ENCODE data around the gene L1TD1. TPM values are rescaled to one million over a fixed set of nuclear protein-coding genes. Genes with fewer than 3 reads are reported as not detected.

The L1TD1 gene, protein sequence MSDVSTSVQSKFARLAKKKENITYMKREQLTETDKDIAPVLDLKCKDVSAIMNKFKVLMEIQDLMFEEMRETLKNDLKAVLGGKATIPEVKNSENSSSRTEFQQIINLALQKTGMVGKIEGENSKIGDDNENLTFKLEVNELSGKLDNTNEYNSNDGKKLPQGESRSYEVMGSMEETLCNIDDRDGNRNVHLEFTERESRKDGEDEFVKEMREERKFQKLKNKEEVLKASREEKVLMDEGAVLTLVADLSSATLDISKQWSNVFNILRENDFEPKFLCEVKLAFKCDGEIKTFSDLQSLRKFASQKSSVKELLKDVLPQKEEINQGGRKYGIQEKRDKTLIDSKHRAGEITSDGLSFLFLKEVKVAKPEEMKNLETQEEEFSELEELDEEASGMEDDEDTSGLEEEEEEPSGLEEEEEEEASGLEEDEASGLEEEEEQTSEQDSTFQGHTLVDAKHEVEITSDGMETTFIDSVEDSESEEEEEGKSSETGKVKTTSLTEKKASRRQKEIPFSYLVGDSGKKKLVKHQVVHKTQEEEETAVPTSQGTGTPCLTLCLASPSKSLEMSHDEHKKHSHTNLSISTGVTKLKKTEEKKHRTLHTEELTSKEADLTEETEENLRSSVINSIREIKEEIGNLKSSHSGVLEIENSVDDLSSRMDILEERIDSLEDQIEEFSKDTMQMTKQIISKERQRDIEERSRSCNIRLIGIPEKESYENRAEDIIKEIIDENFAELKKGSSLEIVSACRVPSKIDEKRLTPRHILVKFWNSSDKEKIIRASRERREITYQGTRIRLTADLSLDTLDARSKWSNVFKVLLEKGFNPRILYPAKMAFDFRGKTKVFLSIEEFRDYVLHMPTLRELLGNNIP
- total RNA-seq (2014; rRNA removed; shearing (Covaris generic)): 280 and 283 TPM in 2 replicates
- 509 and 628 TPM in 2 replicates for polyA plus RNA-seq (2016; fragmentation: Nextera tagmentation; extraction: Ambion mirVana)
- long read RNA-seq, transcript L1TD1-201 (4 exons, 3,849 nt): major isoform, 40 of 450 reads
- long read RNA-seq, partial matches to known transcripts: 340 of 450 reads
- long read RNA-seq, other reads (novel, unspliced or antisense): 70 of 450 reads

DNA sequence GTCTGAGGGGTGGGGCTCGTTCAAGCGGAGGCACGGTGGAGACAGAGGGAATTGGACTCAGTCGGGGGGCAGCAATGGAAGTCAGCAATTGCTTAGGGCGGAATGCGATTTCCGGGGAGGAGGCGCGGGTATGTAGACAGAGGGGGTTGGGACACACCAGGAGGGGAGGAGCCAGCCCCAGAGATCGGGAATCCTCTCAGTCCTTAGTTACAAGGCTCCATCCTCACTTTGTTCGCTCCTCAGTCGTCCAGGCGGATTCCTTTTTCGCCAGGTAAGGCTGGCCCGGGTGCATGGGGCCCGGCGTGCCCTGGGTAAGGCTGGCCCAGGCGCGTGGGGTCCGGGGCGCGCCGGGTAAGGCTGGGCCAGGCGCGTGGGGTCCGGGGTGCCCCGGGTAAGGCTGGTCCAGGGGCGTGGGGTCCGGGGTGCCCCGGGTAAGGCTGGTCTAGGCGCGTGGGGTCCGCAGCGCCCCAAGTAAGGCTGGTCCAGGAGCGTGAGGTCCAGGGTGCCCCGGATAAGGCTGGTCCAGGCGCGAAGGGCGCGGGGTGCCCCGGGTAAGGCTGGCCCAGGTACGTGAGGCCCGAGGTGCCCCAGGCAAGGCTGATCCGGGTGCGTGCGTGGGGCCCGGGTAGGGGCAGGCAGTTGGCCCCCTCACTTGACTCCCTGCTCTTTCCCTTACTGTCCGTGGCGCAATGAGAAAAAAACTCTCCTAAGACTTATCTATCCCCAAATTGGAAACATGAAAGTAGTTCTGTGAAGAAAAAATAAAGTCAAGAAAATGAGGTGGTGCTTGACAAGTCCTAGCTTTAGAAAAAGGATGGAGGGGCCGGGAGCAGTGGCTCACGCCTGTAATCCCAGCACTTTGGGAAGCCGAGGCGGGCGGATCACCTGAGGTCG, at the start of gene L1TD1:
Gene L1TD1 (plus strand): TSS at position 199 of the 894 bp plus-strand sequence. CDS start 11,780 bp downstream, outside the sequence.
- peak; percentile 80 for ATAC-seq
- H3K4me3 Mint-ChIP-seq: peak within 1 kb of the TSS; percentile 96
- H3K27ac Mint-ChIP-seq: peak within 1 kb of the TSS; percentile 98
- peaks cover 11% of the 10 kb centered on the region for H4K20me1 ChIP-seq (replicated peaks; ENCODE audit: insufficient read depth)
- peaks cover 28% of the 10 kb centered on the region for H3F3A ChIP-seq (replicated peaks; ENCODE audit: low read depth)
- peak within 1 kb of the TSS; percentile 78 for H3K4me3 ChIP-seq
- peaks cover 53% of the 10 kb centered on the region for H3K27me3 Mint-ChIP-seq (ENCODE audit: insufficient read depth, low read depth, poor library complexity)
- no peaks in the 10 kb centered on the region for H3K27me3 ChIP-seq (ENCODE audit: insufficient read depth)
- no peak within 1 kb of the TSS for H2AFZ ChIP-seq
- H3K36me3 Mint-ChIP-seq (ENCODE audit: low read depth): peaks cover 56% of the 10 kb centered on the region
- H3K9me3 Mint-ChIP-seq: peaks cover 11% of the 10 kb centered on the region; the same call in 2 of the 3 replicates
- peak within 1 kb of the TSS; percentile 97 for H3K27ac ChIP-seq (ENCODE audit: low read depth)
- peak; percentile 99 for DNase-seq (ENCODE audit: low spot score)
- H3K36me3 ChIP-seq (ENCODE audit: insufficient read depth): peaks cover 17% of the 10 kb centered on the region; the same call in 1 of the 2 replicates
- peaks cover 38% of the 10 kb centered on the region for H3K4me1 Mint-ChIP-seq
- H3K9me2 ChIP-seq (ENCODE audit: insufficient read depth): no peaks in the 10 kb centered on the region
- TF ChIP-seq STAT1 (IDR thresholded peaks at IDR 0.05; ENCODE audit: unreplicated experiment) (no peak), ZNF331 (CRISPR knock-in tag; IDR thresholded peaks at IDR 0.05; ENCODE audit: low read depth) (no peak), EZH2 (IDR thresholded peaks at IDR 0.05; ENCODE audit: low read depth, unreplicated experiment) (no peak), CREB1 (CRISPR knock-in tag; IDR thresholded peaks at IDR 0.05; ENCODE audit: low read depth) (peak; percentile 38; the same call in 1 of the 2 replicates), POLR2AphosphoS5 (IDR thresholded peaks at IDR 0.05; ENCODE audit: low read depth) (peak; percentile 99), NANOG (IDR thresholded peaks at IDR 0.05; ENCODE audit: borderline replicate concordance) (peak; percentile 71; the same call in 1 of the 2 replicates), REST (IDR thresholded peaks at IDR 0.05; ENCODE audit: unreplicated experiment) (peak; percentile 38), CTCF (conservative IDR thresholded peaks at IDR 0.05; ENCODE audit: low read depth in 2 of 2) (no peak)
- TF ChIP-seq, protein P1, sequence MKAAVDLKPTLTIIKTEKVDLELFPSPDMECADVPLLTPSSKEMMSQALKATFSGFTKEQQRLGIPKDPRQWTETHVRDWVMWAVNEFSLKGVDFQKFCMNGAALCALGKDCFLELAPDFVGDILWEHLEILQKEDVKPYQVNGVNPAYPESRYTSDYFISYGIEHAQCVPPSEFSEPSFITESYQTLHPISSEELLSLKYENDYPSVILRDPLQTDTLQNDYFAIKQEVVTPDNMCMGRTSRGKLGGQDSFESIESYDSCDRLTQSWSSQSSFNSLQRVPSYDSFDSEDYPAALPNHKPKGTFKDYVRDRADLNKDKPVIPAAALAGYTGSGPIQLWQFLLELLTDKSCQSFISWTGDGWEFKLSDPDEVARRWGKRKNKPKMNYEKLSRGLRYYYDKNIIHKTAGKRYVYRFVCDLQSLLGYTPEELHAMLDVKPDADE (IDR thresholded peaks at IDR 0.05): peak; percentile 83; the same call in 1 of the 2 replicates
- peaks cover 44% of the 10 kb centered on the region for H3K4me1 ChIP-seq (ENCODE audit: insufficient read depth)
- H3K79me2 ChIP-seq (replicated peaks; ENCODE audit: insufficient read depth): peaks cover 67% of the 10 kb centered on the region
- peak within 1 kb of the TSS; percentile 86 for H3K4me2 ChIP-seq

Measured in GM23338 (cell line).